GM12801 (cell line): Measurements from ENCODE around the gene TNFRSF9.

ENCODE experiments used
- TF ChIP-seq, protein P1 (sequence below): IDR thresholded peaks from one replicate; pipeline ENCODE4 v1.5.1; 2011; ENCODE audit warnings: control low read depth; ENCODE audit not compliant: insufficient read length; ENCODE audit errors: extremely low read depth

The TNFRSF9 gene

DNA sequence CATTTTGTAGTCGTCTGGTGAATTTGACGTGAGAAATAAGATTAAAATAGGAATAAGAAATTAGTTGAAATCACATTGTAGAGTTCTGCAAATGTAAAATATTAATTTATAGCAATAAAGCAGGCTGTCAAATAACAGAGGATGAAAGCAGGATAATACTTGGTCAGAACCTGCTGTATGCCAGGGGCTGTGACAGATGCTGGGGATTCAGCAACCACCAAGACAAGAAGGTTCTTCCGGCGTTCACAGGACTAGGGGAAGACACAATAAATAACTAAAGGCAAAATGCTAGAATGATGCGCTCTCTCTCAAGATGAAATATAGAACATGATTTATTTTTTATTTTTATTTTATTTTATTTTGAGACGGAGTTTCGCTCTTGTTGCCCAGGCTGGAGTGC lies 14.0 kb upstream of the TNFRSF9 start:
- TF ChIP-seq, protein P1, sequence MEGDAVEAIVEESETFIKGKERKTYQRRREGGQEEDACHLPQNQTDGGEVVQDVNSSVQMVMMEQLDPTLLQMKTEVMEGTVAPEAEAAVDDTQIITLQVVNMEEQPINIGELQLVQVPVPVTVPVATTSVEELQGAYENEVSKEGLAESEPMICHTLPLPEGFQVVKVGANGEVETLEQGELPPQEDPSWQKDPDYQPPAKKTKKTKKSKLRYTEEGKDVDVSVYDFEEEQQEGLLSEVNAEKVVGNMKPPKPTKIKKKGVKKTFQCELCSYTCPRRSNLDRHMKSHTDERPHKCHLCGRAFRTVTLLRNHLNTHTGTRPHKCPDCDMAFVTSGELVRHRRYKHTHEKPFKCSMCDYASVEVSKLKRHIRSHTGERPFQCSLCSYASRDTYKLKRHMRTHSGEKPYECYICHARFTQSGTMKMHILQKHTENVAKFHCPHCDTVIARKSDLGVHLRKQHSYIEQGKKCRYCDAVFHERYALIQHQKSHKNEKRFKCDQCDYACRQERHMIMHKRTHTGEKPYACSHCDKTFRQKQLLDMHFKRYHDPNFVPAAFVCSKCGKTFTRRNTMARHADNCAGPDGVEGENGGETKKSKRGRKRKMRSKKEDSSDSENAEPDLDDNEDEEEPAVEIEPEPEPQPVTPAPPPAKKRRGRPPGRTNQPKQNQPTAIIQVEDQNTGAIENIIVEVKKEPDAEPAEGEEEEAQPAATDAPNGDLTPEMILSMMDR: no peak

- TF ChIP-seq, protein P1: no peak
These were observed 13.4 kb upstream of the TNFRSF9 start for GRCh38 chr1:7953850-7954609.

GRCh38 chr1:7948960-7949359 lies 8.3 kb upstream of the TNFRSF9 start:
- TF ChIP-seq, protein P1: no peak

- TF ChIP-seq, protein P1: no peak
These were observed 2.6 kb upstream of the TNFRSF9 start for GRCh38 chr1:7943251-7943650.

- TF ChIP-seq, protein P1: no peak
These were observed 1.7 kb upstream of the TNFRSF9 start for GRCh38 chr1:7942214-7942921.

DNA sequence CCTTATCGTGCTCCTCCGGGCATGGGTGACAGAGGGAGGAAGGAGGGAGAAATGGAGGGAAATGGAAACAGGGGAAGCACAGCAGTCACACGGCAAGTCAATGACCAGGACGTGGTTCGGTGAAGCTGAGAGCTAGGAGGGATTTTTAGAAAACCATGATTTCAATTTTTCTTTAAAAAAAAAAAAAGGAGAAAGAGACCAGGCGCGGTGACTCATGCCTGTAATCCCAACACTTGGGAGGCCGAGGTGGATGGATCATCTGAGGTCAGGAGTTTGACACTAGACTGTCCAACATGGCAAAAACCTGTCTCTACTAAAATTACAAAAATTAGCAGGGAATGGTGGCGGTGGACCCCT lies 776 bp upstream of the TNFRSF9 start:
- TF ChIP-seq, protein P1: no peak

GRCh38 chr1:7940034-7940433 lies 605 bp downstream of the TNFRSF9 start:
- TF ChIP-seq, protein P1: no peak
